Stimulated activated CD4-positive, alpha-beta T cell treated with anti-CD3 and anti-CD28 coated beads, TNF-alpha, amount 100 ng/mL, for 1 hour (primary cell): ENCODE measurements around the gene MKRN2.
"Not testable (repeated sequence)": the region's sequence is repeated elsewhere in the genome, so short reads cannot be mapped to it uniquely, and the experiment has no call there.

Experiments
- DNase-seq, 3 donors: peaks; one replicate each; pipeline ENCODE4 v3.0.0-alpha.2; 2020; ENCODE audit warnings: low read depth in 3 of 3, low spot score in 1 of 3

The MKRN2 gene

DNA sequence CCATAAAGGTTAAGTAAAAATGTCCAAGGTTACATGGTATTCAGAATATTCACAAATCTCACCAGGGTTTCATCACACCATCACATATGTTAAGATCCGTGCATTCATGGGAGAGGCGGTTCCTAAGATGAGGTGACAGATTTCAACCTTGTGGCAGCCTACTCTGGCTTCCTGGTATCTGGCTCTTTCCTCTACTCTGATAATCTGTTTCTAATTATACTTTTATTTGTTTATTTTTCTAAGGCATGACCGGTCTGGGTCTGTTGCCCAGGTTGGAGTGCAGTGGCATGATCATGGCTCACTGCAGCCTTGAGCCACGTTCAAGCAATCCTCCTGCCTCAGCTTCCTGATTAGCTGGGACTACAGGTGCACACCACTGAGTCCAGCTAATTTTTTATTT is 72.7 kb downstream of the MKRN2 start:
- DNase-seq = no peak

DNA sequence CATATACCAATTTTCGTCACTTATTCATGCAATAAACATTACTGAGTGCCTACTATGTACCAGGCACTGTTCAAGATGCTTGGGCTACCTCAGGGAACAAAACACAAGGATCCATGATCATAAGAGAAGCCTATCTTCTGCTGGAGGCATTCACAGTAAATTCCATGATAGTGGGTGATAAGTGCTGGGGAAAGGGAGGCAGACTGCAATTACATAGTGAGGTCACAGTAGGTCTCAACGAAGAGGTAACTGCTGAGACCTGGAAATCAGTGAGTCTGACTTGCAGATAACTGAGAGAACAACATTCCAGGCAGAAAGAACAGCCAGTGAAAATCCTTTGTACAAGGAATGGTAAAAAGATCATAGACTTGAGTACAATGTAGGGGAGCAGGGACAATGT is 73.4 kb downstream of the MKRN2 start:
- no peak for DNase-seq

DNA sequence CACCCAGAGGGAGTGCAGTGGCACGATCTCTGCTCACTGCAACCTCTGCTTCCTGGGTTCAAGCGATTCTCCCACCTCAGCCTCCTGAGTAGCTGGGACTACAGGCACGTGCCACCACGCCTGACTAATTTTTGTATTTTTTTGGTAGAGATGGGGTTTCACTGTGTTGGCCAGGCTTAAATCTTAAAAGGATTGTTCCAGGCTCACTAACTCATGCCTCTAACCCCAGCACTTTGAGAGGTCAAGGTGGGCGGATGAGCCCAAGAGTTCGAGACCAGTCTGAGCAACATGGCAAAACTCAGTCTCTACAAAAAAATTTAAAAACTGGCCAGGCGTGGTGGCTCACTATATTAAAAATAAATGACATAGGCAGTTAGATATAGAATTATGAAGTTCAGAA is 74.0 kb downstream of the MKRN2 start:
- DNase-seq = not testable (repeated sequence)

DNA sequence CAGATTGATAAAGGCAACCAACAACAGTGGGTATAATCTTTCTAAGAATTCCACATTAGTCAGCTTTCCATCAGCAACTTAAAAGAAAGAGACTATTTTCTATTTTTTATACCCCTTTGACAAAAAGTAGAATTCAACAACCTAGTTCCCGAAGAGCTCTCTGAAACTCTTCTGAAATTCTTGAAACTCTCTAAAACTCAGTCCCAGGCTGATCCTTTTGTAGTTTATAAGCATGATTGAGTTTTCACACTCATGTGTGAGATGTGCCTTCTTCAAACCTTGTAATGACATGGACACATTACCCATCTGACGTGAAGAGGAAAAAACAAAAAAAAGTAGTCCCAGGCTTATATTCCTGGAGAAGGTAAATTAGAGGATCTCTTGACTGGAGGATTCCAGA is 75.6 kb downstream of the MKRN2 start:
- no peak for DNase-seq

DNA sequence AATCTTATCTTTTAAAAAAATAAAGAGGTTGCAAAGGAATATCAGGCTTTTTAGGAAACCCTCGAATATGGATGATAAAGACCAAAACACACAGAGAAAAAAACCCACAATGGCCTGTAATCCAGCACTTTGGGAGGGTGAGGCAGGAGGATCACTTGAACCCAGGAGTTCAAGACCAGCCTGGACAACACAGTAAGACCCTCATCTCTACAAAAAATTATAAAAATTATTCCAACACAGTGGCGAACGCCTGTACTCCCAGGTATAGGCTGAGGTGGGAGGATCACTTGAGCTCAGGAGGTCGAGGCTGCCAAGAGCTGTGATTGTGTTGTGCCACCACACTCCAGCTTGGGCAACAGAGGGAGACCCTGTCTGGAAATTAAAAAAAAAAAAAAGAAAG is 76.2 kb downstream of the MKRN2 start:
- no peak for DNase-seq
